Progenitor cell of endocrine pancreas (in vitro differentiated cells): Measurements from ENCODE around the gene SMAD3. TPM values are rescaled to one million over a fixed set of nuclear protein-coding genes. Genes with fewer than 3 reads are reported as not detected.

Source experiments
- DNase-seq: peaks from one replicate; pipeline ENCODE4 v3.0.0; 2021; ENCODE audit warnings: low spot score; ENCODE audit not compliant: unreplicated experiment
- H3K27ac Mint-ChIP-seq: 2 replicates; pipeline ENCODE4 v1.8.0; 2021; ENCODE audit warnings: mild to moderate bottlenecking, moderate library complexity, mixed read lengths
- H3K27me3 Mint-ChIP-seq: 2 replicates; pipeline ENCODE4 v1.8.0; 2021; ENCODE audit warnings: mixed read lengths
- H3K36me3 Mint-ChIP-seq: 2 replicates; pipeline ENCODE4 v1.8.0; 2022; ENCODE audit warnings: mixed read lengths; ENCODE audit not compliant: insufficient read depth
- H3K4me1 Mint-ChIP-seq: 2 replicates; pipeline ENCODE4 v1.8.0; 2021; ENCODE audit warnings: low read depth, mixed read lengths
- H3K4me3 Mint-ChIP-seq: 2 replicates; pipeline ENCODE4 v1.8.0; 2021; ENCODE audit warnings: low read depth, mild to moderate bottlenecking, moderate library complexity, mixed read lengths
- H3K9me3 Mint-ChIP-seq: 2 replicates; pipeline ENCODE4 v1.8.0; 2021; ENCODE audit warnings: low read depth, mixed read lengths
- CTCF ChIP-seq: fragments of 200-600 bp; sonication (generic); IDR thresholded peaks from one replicate; pipeline ENCODE4 v1.5.0; 2021; ENCODE audit warnings: antibody characterized with exemption, mild to moderate bottlenecking; ENCODE audit not compliant: unreplicated experiment
- total RNA-seq: library from RNA; stranded (reverse); gene quantifications from 2 replicates; pipeline ENCODE4 v1.2.1, GENCODE V29; 2021

The SMAD3 gene
- total RNA-seq, 1 donor from 2014 or later: 51.3 TPM

GRCh38 chr15:67063689-67064606 is 1.5 kb upstream of the SMAD3 start:
- Mint-ChIP-seq H3K36me3 (no peaks in the 10 kb centered on the region), H3K4me3 (peak overlapping the region; percentile 65), H3K27ac (peak overlapping the region; percentile 90), H3K4me1 (peaks cover 50% of the 10 kb centered on the region), H3K9me3 (no peaks in the 10 kb centered on the region), H3K27me3 (no peaks in the 10 kb centered on the region)
- peak; percentile 20 for DNase-seq
- TF ChIP-seq CTCF: no peak

GRCh38 chr15:67064607-67065530 is 533 bp upstream of the SMAD3 start:
- peak; percentile 56 for DNase-seq
- Mint-ChIP-seq H3K4me1 (peaks cover 56% of the 10 kb centered on the region), H3K27me3 (no peaks in the 10 kb centered on the region)

GRCh38 chr15:67066041-67066958 is 898 bp downstream of the SMAD3 start:
- TF ChIP-seq CTCF: no peak
- Mint-ChIP-seq H3K9me3 (no peaks in the 10 kb centered on the region), H3K4me3 (peak overlapping the region; percentile 96), H3K27me3 (no peaks in the 10 kb centered on the region), H3K4me1 (peaks cover 62% of the 10 kb centered on the region), H3K36me3 (peaks cover 2% of the 10 kb centered on the region), H3K27ac (peak overlapping the region; percentile 98)
- DNase-seq: peak; percentile 22

More at GRCh38 chr15:67064607-67065530, 533 bp upstream of the SMAD3 start:
- peak overlapping the region; percentile 65 for H3K4me3 Mint-ChIP-seq
- TF ChIP-seq CTCF: peak; percentile 32
- H3K27ac Mint-ChIP-seq: peak overlapping the region; percentile 90
- no peaks in the 10 kb centered on the region for H3K9me3 Mint-ChIP-seq
- H3K36me3 Mint-ChIP-seq: no peaks in the 10 kb centered on the region

- no peak for DNase-seq
- Mint-ChIP-seq H3K27ac (peak overlapping the region; percentile 93), H3K4me3 (peak overlapping the region; percentile 96), H3K36me3 (peaks cover 2% of the 10 kb centered on the region), H3K4me1 (peaks cover 56% of the 10 kb centered on the region), H3K27me3 (no peaks in the 10 kb centered on the region), H3K9me3 (no peaks in the 10 kb centered on the region)
- TF ChIP-seq CTCF: no peak
Measured at GRCh38 chr15:67066959-67067853, 1.8 kb downstream of the SMAD3 start.
